HL-60 (cell line): ENCODE measurements around the gene PIK3R3.

Source experiments
- DNase-seq, 2 experiments: peaks; one replicate each; pipeline ENCODE4 v3.0.0-alpha.2; 2010 to 2020; ENCODE audit warnings: low read depth in 1 of 2, low spot score in 1 of 2
- H3K27ac ChIP-seq: fragments of 250-450 bp; sonication (Bioruptor Pico); replicated peaks from 2 replicates; pipeline ENCODE4 v1.5.1; 2020; ENCODE audit warnings: mild to moderate bottlenecking, moderate library complexity
- H3K27me3 ChIP-seq: fragments of 250-450 bp; sonication (Bioruptor Pico); 2 replicates; pipeline ENCODE4 v1.5.1; 2021; ENCODE audit warnings: mild to moderate bottlenecking, moderate library complexity; ENCODE audit not compliant: insufficient read depth, poor library complexity, severe bottlenecking
- H3K4me3 ChIP-seq: replicated peaks from 2 replicates; pipeline ENCODE4 v1.5.1; 2011; ENCODE audit warnings: mild to moderate bottlenecking, control low read depth, low read length; ENCODE audit not compliant: insufficient read depth
- GABPA ChIP-seq: IDR thresholded peaks from 2 replicates; pipeline ENCODE4 v1.6.1; 2012; ENCODE audit warnings: low read depth
- POLR2AphosphoS5 ChIP-seq: IDR thresholded peaks from 2 replicates; pipeline ENCODE4 v1.6.1; 2012; ENCODE audit warnings: low read depth
- SPI1 ChIP-seq: IDR thresholded peaks from 2 replicates; pipeline ENCODE4 v1.6.1; 2012; ENCODE audit warnings: low read depth, mild to moderate bottlenecking, borderline replicate concordance
- TF ChIP-seq, protein P1 (sequence below): IDR thresholded peaks from 2 replicates; pipeline ENCODE4 v1.6.1; 2012; ENCODE audit warnings: low read depth; ENCODE audit not compliant: insufficient replicate concordance
- TF ChIP-seq, protein P2 (sequence below): IDR thresholded peaks from one replicate; pipeline ENCODE4 v1.5.1; 2011; ENCODE audit warnings: low read length, control low read depth, inconsistent platforms; ENCODE audit not compliant: insufficient read depth

PIK3R3 gene

DNA sequence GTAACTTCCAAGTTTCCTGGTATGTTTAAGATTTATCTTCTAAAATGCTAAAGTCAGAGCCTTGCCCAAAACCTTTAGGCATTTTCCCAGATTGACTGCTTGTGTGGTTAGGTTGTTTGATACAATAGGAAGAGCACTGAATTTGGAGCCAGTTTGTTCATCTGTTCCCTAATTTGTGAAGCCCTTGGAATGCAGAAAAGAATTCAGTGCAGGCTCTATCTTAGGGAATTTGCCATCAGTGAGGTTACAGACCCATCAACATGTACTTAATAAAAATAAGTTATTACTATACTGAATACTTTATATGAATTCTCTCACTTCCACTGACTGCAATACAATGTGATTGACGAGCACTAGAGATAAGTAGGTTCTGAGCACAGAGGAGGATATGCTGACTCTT lies 120.2 kb downstream of the PIK3R3 start:
- H3K27me3 ChIP-seq = no peaks in the 10 kb centered on the region
- TF ChIP-seq, protein P1, sequence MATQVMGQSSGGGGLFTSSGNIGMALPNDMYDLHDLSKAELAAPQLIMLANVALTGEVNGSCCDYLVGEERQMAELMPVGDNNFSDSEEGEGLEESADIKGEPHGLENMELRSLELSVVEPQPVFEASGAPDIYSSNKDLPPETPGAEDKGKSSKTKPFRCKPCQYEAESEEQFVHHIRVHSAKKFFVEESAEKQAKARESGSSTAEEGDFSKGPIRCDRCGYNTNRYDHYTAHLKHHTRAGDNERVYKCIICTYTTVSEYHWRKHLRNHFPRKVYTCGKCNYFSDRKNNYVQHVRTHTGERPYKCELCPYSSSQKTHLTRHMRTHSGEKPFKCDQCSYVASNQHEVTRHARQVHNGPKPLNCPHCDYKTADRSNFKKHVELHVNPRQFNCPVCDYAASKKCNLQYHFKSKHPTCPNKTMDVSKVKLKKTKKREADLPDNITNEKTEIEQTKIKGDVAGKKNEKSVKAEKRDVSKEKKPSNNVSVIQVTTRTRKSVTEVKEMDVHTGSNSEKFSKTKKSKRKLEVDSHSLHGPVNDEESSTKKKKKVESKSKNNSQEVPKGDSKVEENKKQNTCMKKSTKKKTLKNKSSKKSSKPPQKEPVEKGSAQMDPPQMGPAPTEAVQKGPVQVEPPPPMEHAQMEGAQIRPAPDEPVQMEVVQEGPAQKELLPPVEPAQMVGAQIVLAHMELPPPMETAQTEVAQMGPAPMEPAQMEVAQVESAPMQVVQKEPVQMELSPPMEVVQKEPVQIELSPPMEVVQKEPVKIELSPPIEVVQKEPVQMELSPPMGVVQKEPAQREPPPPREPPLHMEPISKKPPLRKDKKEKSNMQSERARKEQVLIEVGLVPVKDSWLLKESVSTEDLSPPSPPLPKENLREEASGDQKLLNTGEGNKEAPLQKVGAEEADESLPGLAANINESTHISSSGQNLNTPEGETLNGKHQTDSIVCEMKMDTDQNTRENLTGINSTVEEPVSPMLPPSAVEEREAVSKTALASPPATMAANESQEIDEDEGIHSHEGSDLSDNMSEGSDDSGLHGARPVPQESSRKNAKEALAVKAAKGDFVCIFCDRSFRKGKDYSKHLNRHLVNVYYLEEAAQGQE = no peak
- TF ChIP-seq, protein P2, sequence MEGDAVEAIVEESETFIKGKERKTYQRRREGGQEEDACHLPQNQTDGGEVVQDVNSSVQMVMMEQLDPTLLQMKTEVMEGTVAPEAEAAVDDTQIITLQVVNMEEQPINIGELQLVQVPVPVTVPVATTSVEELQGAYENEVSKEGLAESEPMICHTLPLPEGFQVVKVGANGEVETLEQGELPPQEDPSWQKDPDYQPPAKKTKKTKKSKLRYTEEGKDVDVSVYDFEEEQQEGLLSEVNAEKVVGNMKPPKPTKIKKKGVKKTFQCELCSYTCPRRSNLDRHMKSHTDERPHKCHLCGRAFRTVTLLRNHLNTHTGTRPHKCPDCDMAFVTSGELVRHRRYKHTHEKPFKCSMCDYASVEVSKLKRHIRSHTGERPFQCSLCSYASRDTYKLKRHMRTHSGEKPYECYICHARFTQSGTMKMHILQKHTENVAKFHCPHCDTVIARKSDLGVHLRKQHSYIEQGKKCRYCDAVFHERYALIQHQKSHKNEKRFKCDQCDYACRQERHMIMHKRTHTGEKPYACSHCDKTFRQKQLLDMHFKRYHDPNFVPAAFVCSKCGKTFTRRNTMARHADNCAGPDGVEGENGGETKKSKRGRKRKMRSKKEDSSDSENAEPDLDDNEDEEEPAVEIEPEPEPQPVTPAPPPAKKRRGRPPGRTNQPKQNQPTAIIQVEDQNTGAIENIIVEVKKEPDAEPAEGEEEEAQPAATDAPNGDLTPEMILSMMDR = no peak
- TF ChIP-seq GABPA (no peak), SPI1 (no peak), POLR2AphosphoS5 (no peak)
- H3K27ac ChIP-seq = no peak overlapping the region
- H3K4me3 ChIP-seq = no peak overlapping the region
- no peak for DNase-seq

DNA sequence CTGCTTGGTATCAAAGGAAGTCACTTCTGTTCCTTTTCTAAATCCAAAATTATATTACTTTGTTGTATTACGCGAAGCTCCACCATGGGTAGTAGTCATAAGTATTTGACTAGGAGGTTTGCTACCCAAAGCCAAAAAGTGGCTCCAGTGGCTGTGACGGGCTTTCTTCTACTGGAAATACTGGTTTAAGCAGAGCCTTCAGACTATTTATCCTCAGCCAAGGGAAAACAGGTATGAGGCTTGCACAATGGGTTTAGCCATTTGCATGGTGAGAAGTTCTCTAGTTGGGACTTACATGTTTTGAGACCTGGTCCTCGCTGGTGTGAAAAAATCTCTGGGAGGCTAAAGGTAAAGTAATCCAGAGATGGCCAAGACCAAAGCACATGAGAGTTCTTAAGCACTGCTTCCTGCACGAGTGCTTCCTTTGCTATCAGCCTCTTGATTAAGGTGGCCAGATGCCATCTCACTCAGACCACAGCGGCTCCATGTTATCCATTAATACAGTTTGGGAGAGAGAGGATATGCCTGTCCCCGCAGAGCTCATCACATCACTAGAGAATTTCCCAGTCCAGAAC lies 121.2 kb downstream of the PIK3R3 start:
- no peak overlapping the region for H3K4me3 ChIP-seq
- no peaks in the 10 kb centered on the region for H3K27me3 ChIP-seq
- H3K27ac ChIP-seq = no peak overlapping the region
- no peak for DNase-seq
- TF ChIP-seq, protein P2 = no peak
- TF ChIP-seq SPI1 (no peak), POLR2AphosphoS5 (no peak), GABPA (no peak)
- TF ChIP-seq, protein P1 = no peak

DNA sequence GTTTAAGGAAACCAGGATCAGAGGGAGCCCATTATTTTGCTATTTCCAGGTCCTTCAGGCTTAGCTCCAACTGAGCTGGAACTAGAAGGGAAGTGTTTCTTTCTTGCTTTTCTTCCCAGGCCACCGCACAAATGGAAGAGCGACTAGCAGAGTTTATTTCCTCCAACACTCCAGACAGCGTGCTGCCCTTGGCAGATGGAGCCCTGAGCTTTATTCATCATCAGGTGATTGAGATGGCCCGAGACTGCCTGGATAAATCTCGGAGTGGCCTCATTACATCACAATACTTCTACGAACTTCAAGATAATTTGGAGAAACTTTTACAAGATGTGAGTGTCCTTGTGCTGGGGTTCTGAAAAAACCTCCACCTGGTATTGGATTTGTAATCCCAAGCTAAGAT lies 121.8 kb downstream of the PIK3R3 start:
- no peaks in the 10 kb centered on the region for H3K27me3 ChIP-seq
- no peak overlapping the region for H3K4me3 ChIP-seq
- no peak overlapping the region for H3K27ac ChIP-seq
- TF ChIP-seq POLR2AphosphoS5 (no peak), SPI1 (no peak), GABPA (no peak)
- TF ChIP-seq, protein P1 = no peak
- TF ChIP-seq, protein P2 = no peak
- no peak for DNase-seq
